OCI-LY7 (cell line): ENCODE data around the gene PDGFB. TPM values are rescaled to one million over a fixed set of nuclear protein-coding genes. Genes with fewer than 3 reads are reported as not detected.

Experiments
- BruUV-seq: library from RNA; stranded (reverse); fragments of 400-500 nt; replicated peaks from 2 replicates; lab custom pipeline; 2021; lab: Mats Ljungman, UMichigan
- CTCF ChIA-PET: fragments of 300-600 bp; sonication (Branson Sonifier 250); formaldehyde crosslinking; loops from one replicate; lab custom pipeline; 2022; ENCODE audit warnings: antibody characterized with exemption; ENCODE audit not compliant: unreplicated experiment; lab: Charles Lee
- POLR2A ChIA-PET: fragments of 300-600 bp; sonication (Branson Sonifier 250); formaldehyde crosslinking; loops from one replicate; lab custom pipeline; 2022; ENCODE audit warnings: antibody characterized with exemption; lab: Charles Lee
- DNase-seq: peaks from one replicate; pipeline ENCODE4 v3.0.0-alpha.2; 2015; ENCODE audit warnings: low spot score
- H2AFZ ChIP-seq: fragments of 200-600 bp; sonication (generic), shearing (Covaris generic); 2 replicates; pipeline ENCODE4 v1.6.1; 2014; ENCODE audit warnings: mild to moderate bottlenecking, antibody characterized with exemption, low read length, moderate library complexity
- H3K27ac ChIP-seq: fragments of 200-600 bp; sonication (generic); 2 replicates; pipeline ENCODE4 v1.5.1; 2014; ENCODE audit warnings: mixed run types, low read depth, mild to moderate bottlenecking, moderate library complexity, low read length, inconsistent platforms; ENCODE audit not compliant: poor library complexity, severe bottlenecking
- H3K36me3 ChIP-seq: fragments of 200-600 bp; sonication (generic); 2 replicates; pipeline ENCODE4 v1.6.1; 2014; ENCODE audit warnings: mild to moderate bottlenecking, antibody characterized with exemption, low read length, moderate library complexity, mixed read lengths; ENCODE audit not compliant: insufficient read depth
- H3K4me1 ChIP-seq: fragments of 200-600 bp; sonication (generic); 2 replicates; pipeline ENCODE4 v1.5.1; 2014; ENCODE audit warnings: mild to moderate bottlenecking, low read length; ENCODE audit not compliant: insufficient read depth, poor library complexity, severe bottlenecking
- H3K4me2 ChIP-seq: fragments of 200-600 bp; sonication (generic); 2 replicates; pipeline ENCODE4 v1.6.1; 2014; ENCODE audit warnings: mild to moderate bottlenecking, low read length
- H3K4me3 ChIP-seq: fragments of 200-600 bp; sonication (generic); 2 replicates; pipeline ENCODE4 v1.5.1; 2014; ENCODE audit warnings: mild to moderate bottlenecking, low read depth, low read length; ENCODE audit not compliant: poor library complexity, severe bottlenecking
- H3K79me2 ChIP-seq: fragments of 200-600 bp; sonication (generic); 2 replicates; pipeline ENCODE4 v1.6.1; 2016; ENCODE audit warnings: low read depth, mild to moderate bottlenecking, low read length, moderate library complexity, mixed read lengths; ENCODE audit not compliant: insufficient read depth
- H3K9me2 ChIP-seq: fragments of 200-600 bp; sonication (generic); 2 replicates; pipeline ENCODE4 v1.6.1; 2016; ENCODE audit warnings: mild to moderate bottlenecking, low read length, mixed read lengths; ENCODE audit not compliant: insufficient read depth
- H3K9me3 ChIP-seq: fragments of 200-600 bp; sonication (generic); 2 replicates; pipeline ENCODE4 v1.6.1; 2014; ENCODE audit warnings: mild to moderate bottlenecking, mixed run types, low read length, mixed read lengths
- H4K20me1 ChIP-seq: fragments of 200-600 bp; sonication (generic); 2 replicates; pipeline ENCODE4 v1.6.1; 2014; ENCODE audit warnings: mild to moderate bottlenecking, antibody characterized with exemption, low read length, moderate library complexity, mixed read lengths; ENCODE audit not compliant: insufficient read depth
- EZH2phosphoT487 ChIP-seq: fragments of 200-600 bp; sonication (generic); IDR thresholded peaks from 2 replicates; pipeline ENCODE4 v1.6.1; 2018; ENCODE audit warnings: low read depth, borderline replicate concordance, mild to moderate bottlenecking, mixed run types, antibody characterized with exemption, low read length, moderate library complexity, mixed read lengths
- intact Hi-C: fragments of 100-400 bp; cut with micrococcal nuclease; formaldehyde crosslinking; loops from one replicate; pipeline ENCODE4 v1.10.0; 2022; ENCODE audit not compliant: unreplicated experiment
- total RNA-seq, 2 experiments: library from RNA; depleted of rRNA in 1 of 2; stranded (reverse); fragments of >200 nt in 1 of 2; shearing (Covaris generic) in 1 of 2; gene quantifications; 2 replicates each; pipeline ENCODE4 v1.2.3, GENCODE V29; 2014 to 2022
- TF ChIP-seq, protein P1 (sequence below): fragments of 200-600 bp; sonication (generic); conservative IDR thresholded peaks from 2 replicates; pipeline ENCODE4 v1.5.1; 2014; ENCODE audit warnings: mild to moderate bottlenecking, antibody characterized with exemption, low read length, moderate library complexity, mixed read lengths

The PDGFB gene
- total RNA-seq, 2 experiments from 2014 or later = 0.27 TPM; not detected in 1

GRCh38 chr22:39205344-39206021 is 39.3 kb downstream of the PDGFB start:
- CTCF ChIA-PET = no interaction called here
- no TSS peak for BruUV-seq
- Histone ChIP-seq H3K36me3 (no peaks in the 10 kb centered on the region), H3K9me3 (no peaks in the 10 kb centered on the region), H3K4me1 (no peaks in the 10 kb centered on the region), H4K20me1 (no peaks in the 10 kb centered on the region), H3K4me3 (no peak overlapping the region), H3K4me2 (no peak overlapping the region), H3K79me2 (no peaks in the 10 kb centered on the region), H2AFZ (no peak overlapping the region), H3K27ac (no peak overlapping the region), H3K9me2 (no peaks in the 10 kb centered on the region)
- intact Hi-C loops = no loop called here
- POLR2A ChIA-PET = no interaction called here
- DNase-seq = no peak
- no peak for TF ChIP-seq EZH2phosphoT487
- TF ChIP-seq, protein P1, sequence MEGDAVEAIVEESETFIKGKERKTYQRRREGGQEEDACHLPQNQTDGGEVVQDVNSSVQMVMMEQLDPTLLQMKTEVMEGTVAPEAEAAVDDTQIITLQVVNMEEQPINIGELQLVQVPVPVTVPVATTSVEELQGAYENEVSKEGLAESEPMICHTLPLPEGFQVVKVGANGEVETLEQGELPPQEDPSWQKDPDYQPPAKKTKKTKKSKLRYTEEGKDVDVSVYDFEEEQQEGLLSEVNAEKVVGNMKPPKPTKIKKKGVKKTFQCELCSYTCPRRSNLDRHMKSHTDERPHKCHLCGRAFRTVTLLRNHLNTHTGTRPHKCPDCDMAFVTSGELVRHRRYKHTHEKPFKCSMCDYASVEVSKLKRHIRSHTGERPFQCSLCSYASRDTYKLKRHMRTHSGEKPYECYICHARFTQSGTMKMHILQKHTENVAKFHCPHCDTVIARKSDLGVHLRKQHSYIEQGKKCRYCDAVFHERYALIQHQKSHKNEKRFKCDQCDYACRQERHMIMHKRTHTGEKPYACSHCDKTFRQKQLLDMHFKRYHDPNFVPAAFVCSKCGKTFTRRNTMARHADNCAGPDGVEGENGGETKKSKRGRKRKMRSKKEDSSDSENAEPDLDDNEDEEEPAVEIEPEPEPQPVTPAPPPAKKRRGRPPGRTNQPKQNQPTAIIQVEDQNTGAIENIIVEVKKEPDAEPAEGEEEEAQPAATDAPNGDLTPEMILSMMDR = no peak

DNA sequence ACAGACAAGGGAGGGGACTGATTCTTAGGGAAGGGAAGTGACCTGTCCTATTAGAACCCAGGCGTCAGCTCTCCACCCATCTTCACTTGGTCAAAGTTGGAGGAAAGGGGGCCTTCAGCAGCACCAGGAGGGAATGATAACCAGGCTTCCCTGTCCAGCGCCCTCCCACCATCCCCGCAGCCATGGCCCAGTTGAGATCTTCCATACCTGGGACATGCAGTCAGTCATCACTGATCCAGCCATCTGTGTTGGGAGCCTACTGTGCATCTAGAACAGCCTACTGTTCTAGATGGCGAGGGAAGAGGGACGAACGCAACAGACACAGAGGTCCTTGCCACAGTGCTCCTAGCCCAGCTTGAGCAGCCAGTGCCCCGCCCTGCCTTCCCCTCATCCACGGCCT is 40.6 kb downstream of the PDGFB start:
- ChIA-PET POLR2A (no interaction called here), CTCF (no interaction called here)
- H3K9me3 ChIP-seq = no peaks in the 10 kb centered on the region
- no peak overlapping the region for H3K4me3 ChIP-seq
- no peak overlapping the region for H3K27ac ChIP-seq
- no TSS peak for BruUV-seq
- H4K20me1 ChIP-seq = no peaks in the 10 kb centered on the region
- H3K36me3 ChIP-seq = no peaks in the 10 kb centered on the region
- no peak overlapping the region for H3K4me2 ChIP-seq
- no peaks in the 10 kb centered on the region for H3K4me1 ChIP-seq
- no peaks in the 10 kb centered on the region for H3K9me2 ChIP-seq
- TF ChIP-seq, protein P1 = no peak
- no peak for TF ChIP-seq EZH2phosphoT487
- no peak overlapping the region for H2AFZ ChIP-seq
- no peak for DNase-seq
- no peaks in the 10 kb centered on the region for H3K79me2 ChIP-seq
- intact Hi-C loops = no loop called here

DNA sequence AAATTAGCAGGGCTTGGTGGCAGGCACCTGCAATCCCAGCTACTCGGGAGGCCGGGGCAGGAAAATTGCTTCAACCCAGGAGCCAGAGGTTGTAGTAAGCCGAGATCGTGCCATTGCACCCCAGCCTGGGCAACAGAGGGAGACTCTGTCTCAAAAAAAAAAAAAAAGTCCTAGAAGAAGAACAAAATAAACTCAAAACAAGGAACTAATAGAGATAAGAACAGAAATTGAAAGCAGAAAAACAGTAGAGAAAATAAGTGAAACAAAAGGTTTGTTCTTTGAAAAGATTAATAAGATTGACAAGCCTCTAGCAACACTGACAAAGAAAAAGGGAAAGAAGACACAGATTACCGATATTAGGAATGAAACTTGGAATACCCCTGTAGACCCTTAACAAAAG is 47.2 kb downstream of the PDGFB start:
- H3K4me2 ChIP-seq = no peak overlapping the region
- no TSS peak for BruUV-seq
- H3K9me3 ChIP-seq = peaks cover 20% of the 10 kb centered on the region
- ChIA-PET CTCF (no interaction called here), POLR2A (no interaction called here)
- H3K9me2 ChIP-seq = no peaks in the 10 kb centered on the region
- H3K27ac ChIP-seq = no peak overlapping the region
- H3K4me1 ChIP-seq = no peaks in the 10 kb centered on the region
- H3K4me3 ChIP-seq = no peak overlapping the region
- H2AFZ ChIP-seq = no peak overlapping the region
- intact Hi-C loops = no loop called here
- no peak for TF ChIP-seq EZH2phosphoT487
- no peak for DNase-seq
- H3K36me3 ChIP-seq = no peaks in the 10 kb centered on the region
- H3K79me2 ChIP-seq = no peaks in the 10 kb centered on the region; the same call in 1 of the 2 replicates
- H4K20me1 ChIP-seq = no peaks in the 10 kb centered on the region
